ENCODE measurements around the gene SLC25A47.
A peak's percentile ranks its signal among the peaks of the same experiment; 100 is the strongest.
"Not testable (repeated sequence)": the region's sequence is repeated elsewhere in the genome, so short reads cannot be mapped to it uniquely, and the experiment has no call there.

Gene SLC25A47

GRCh38 chr14:100306101-100306997, 16.8 kb upstream of the SLC25A47 start, which contains the start of gene SLC25A29:
TSS of gene SLC25A29 (minus strand) at chr14:100306444. CDS start at chr14:100306232, 212 bp downstream.
- peak; percentile 45 for DNase-seq

GRCh38 chr14:100306998-100307765, 16.0 kb upstream of the SLC25A47 start:
- DNase-seq, result no peak

- DNase-seq, result no peak
These were observed 15.2 kb upstream of the SLC25A47 start for GRCh38 chr14:100307766-100308426.

- DNase-seq, result not testable (repeated sequence)
These were observed 14.7 kb upstream of the SLC25A47 start for GRCh38 chr14:100308427-100308792.

GRCh38 chr14:100309028-100309737, 14.0 kb upstream of the SLC25A47 start:
- no peak for DNase-seq

GRCh38 chr14:100312110-100312876, 10.8 kb upstream of the SLC25A47 start:
- not testable (repeated sequence) for DNase-seq

GRCh38 chr14:100312877-100313400, 10.2 kb upstream of the SLC25A47 start:
- DNase-seq, result no peak

- DNase-seq, result no peak
These were observed 9.5 kb upstream of the SLC25A47 start for GRCh38 chr14:100313464-100314230.

GRCh38 chr14:100314724-100315123, 8.4 kb upstream of the SLC25A47 start:
- no peak for DNase-seq

- DNase-seq, result no peak
These were observed 5.8 kb upstream of the SLC25A47 start for GRCh38 chr14:100317389-100317788.

- DNase-seq, result no peak
These were observed 5.0 kb upstream of the SLC25A47 start for GRCh38 chr14:100317912-100318808.

- no peak for DNase-seq
These were observed 2.8 kb upstream of the SLC25A47 start for GRCh38 chr14:100320157-100320856.

- DNase-seq, result no peak
These were observed 1.5 kb upstream of the SLC25A47 start for GRCh38 chr14:100321473-100322137.

- DNase-seq, result no peak
These were observed 791 bp upstream of the SLC25A47 start for GRCh38 chr14:100322138-100322957.

- no peak for DNase-seq
These were observed 786 bp downstream of the SLC25A47 start for GRCh38 chr14:100323942-100324307.

GRCh38 chr14:100325231-100325632, 2.1 kb downstream of the SLC25A47 start:
- DNase-seq, result no peak

- no peak for DNase-seq
These were observed 2.8 kb downstream of the SLC25A47 start for GRCh38 chr14:100325958-100326357.

GRCh38 chr14:100327128-100327527, 4.0 kb downstream of the SLC25A47 start:
- DNase-seq, result no peak

Data from cortex of kidney (tissue), 1 donor.